Prostate gland (tissue), 2 donors: Measurements from ENCODE around the gene MAPK14.
"Not testable (repeated sequence)": the region's sequence is repeated elsewhere in the genome, so short reads cannot be mapped to it uniquely, and the experiment has no call there.

Experiments
- CTCF ChIP-seq, 4 experiments: fragments of 200-600 bp in 2 of 4; fragments of 450-650 bp in 2 of 4; sonication (generic) in 2 of 4; IDR thresholded peaks; 1 replicate in 3 of 4; 2 replicates in 1 of 4; pipeline ENCODE4 v1.5.1; 2016 to 2019; ENCODE audit warnings: antibody characterized with exemption in 4 of 4, mild to moderate bottlenecking in 2 of 4, moderate library complexity in 2 of 4
- POLR2A ChIP-seq: fragments of 450-650 bp; IDR thresholded peaks from one replicate; pipeline ENCODE4 v1.6.1; 2016; ENCODE audit warnings: antibody characterized with exemption, mild to moderate bottlenecking
- POLR2AphosphoS5 ChIP-seq: sonication (generic); formaldehyde crosslinking; IDR thresholded peaks from one replicate; pipeline ENCODE4 v1.6.1; 2017; ENCODE audit warnings: antibody characterized with exemption

- TF ChIP-seq CTCF (IDR thresholded peaks at IDR 0.05); POLR2AphosphoS5; POLR2A: not testable (repeated sequence)
These were observed 5.5 kb downstream of the MAPK14 start for GRCh38 chr6:36033144-36033543.
